HepG2 (cell line): Measurements from ENCODE around the gene CABP4. TPM values are rescaled to one million over a fixed set of nuclear protein-coding genes. Genes with fewer than 3 reads are reported as not detected.
A peak's percentile ranks its signal among the peaks of the same experiment; 100 is the strongest.

ENCODE experiments used
- FOXJ3 ChIP-seq: sonication (generic); formaldehyde crosslinking; IDR thresholded peaks from 2 replicates; pipeline ENCODE4 v1.4.0; 2020; ENCODE audit warnings: missing genetic modification reagents, mild to moderate bottlenecking, borderline replicate concordance
- KLF16 ChIP-seq, 2 experiments: sonication (generic) in 1 of 2; formaldehyde crosslinking in 1 of 2; IDR thresholded peaks; 2 replicates each; pipeline versions ENCODE4 v1.6.1 to v1.8.0; 2016 to 2023; ENCODE audit warnings: missing genetic modification reagents in 2 of 2, missing compliant biosample characterization in 1 of 2
- MLLT10 ChIP-seq: sonication (generic); formaldehyde crosslinking; IDR thresholded peaks from 2 replicates; pipeline ENCODE4 v1.4.0; 2020; ENCODE audit warnings: missing genetic modification reagents
- PRDM10 ChIP-seq: sonication (generic); formaldehyde crosslinking; IDR thresholded peaks from 2 replicates; pipeline ENCODE4 v1.4.0; 2020; ENCODE audit warnings: low read depth, missing genetic modification reagents
- RFXAP ChIP-seq: sonication (generic); formaldehyde crosslinking; IDR thresholded peaks from 2 replicates; pipeline ENCODE4 v1.4.0; 2020; ENCODE audit warnings: missing genetic modification reagents, borderline replicate concordance
- TCF7 ChIP-seq: sonication (generic); IDR thresholded peaks from 2 replicates; pipeline ENCODE4 v1.6.1; 2016; ENCODE audit warnings: antibody characterized with exemption, low read depth
- ZNF589 ChIP-seq: sonication (generic); formaldehyde crosslinking; conservative IDR thresholded peaks from 2 replicates; pipeline ENCODE4 v1.8.0; 2022; ENCODE audit warnings: mild to moderate bottlenecking, moderate library complexity, missing genetic modification reagents
- polyA plus RNA-seq, 8 experiments: library from polyadenylated mRNA; depleted of rRNA in 3 of 8; stranded (reverse) in 7 of 8; unstranded in 1 of 8; fragments of >200 nt; fragmentation: Illumina TruSeq in 4 of 8; extraction: Trizol in 4 of 8; gene quantifications; 2 replicates each; pipeline versions ENCODE4 v1.2.1 to v1.2.3, GENCODE V29; 2011 to 2016; ENCODE audit warnings: low read depth in 4 of 8, missing spikeins in 1 of 8, mixed read lengths in 1 of 8; ENCODE audit not compliant: insufficient read depth in 1 of 8
- total RNA-seq, 5 experiments: library from RNA; depleted of rRNA; stranded (reverse); fragments of >200 nt; fragmentation: Illumina TruSeq; extraction: Trizol; gene quantifications; 2 replicates each; pipeline ENCODE4 v1.2.3, GENCODE V29; 2016; ENCODE audit warnings: low read depth in 1 of 5
- TF ChIP-seq, protein P1 (sequence below): sonication (generic); formaldehyde crosslinking; IDR thresholded peaks from 2 replicates; pipeline ENCODE4 v1.5.0; 2020; ENCODE audit warnings: mild to moderate bottlenecking, missing genetic modification reagents, borderline replicate concordance
- TF ChIP-seq, protein P2 (sequence below): sonication (generic); formaldehyde crosslinking; IDR thresholded peaks from 2 replicates; pipeline ENCODE4 v1.4.0; 2020; ENCODE audit warnings: mild to moderate bottlenecking, missing genetic modification reagents

The CABP4 gene
- total and polyA plus RNA-seq, 2 of the 13 experiments (the other 11 are each of a cell fraction or from before 2014, with no cell fraction given): not detected

DNA sequence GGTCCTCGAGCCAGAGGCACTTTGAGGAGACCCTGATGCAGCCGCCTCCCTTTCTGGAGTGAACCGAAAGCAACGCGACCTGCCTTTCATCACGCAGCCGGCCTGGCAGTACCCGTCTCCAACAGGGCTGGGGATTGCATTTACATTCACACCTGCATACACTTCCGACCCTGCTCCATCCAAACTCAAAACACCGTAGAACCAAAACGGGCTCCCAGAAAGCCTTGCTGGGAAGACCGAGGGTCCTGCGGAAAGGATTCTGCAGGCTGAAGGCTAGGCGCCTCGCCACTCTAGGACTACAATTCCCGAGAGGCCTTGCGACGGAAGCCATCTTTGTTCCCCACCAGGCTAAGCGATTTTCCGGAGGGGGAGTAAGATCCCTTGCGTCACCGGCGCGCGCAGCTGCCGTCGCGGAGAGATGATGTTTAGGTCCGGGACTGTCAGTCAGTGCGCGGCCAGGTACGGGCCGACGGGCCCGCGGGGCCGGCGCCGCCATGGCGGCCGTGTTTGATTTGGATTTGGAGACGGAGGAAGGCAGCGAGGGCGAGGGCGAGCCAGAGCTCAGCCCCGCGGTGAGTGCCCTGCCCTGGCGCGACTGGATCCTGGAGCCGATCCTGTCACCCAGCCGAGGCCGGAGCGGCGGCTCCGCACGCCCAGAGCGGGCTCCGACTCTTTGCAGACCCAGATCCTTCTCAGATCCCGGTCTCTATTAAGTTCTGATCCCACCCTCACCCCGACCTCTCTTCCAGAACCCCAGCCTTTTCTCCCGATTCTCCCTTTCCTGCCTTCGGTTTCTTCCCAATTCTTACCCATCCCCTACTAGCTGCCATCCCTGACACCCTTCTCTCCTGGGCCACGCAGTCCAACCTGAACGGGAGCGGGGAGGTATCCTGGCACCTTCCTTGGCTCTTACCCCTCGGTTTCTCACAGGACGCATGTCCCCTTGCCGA is 26.8 kb upstream of the CABP4 start, which contains the start of gene RPS6KB2 (continued):
- TF ChIP-seq, protein P1, sequence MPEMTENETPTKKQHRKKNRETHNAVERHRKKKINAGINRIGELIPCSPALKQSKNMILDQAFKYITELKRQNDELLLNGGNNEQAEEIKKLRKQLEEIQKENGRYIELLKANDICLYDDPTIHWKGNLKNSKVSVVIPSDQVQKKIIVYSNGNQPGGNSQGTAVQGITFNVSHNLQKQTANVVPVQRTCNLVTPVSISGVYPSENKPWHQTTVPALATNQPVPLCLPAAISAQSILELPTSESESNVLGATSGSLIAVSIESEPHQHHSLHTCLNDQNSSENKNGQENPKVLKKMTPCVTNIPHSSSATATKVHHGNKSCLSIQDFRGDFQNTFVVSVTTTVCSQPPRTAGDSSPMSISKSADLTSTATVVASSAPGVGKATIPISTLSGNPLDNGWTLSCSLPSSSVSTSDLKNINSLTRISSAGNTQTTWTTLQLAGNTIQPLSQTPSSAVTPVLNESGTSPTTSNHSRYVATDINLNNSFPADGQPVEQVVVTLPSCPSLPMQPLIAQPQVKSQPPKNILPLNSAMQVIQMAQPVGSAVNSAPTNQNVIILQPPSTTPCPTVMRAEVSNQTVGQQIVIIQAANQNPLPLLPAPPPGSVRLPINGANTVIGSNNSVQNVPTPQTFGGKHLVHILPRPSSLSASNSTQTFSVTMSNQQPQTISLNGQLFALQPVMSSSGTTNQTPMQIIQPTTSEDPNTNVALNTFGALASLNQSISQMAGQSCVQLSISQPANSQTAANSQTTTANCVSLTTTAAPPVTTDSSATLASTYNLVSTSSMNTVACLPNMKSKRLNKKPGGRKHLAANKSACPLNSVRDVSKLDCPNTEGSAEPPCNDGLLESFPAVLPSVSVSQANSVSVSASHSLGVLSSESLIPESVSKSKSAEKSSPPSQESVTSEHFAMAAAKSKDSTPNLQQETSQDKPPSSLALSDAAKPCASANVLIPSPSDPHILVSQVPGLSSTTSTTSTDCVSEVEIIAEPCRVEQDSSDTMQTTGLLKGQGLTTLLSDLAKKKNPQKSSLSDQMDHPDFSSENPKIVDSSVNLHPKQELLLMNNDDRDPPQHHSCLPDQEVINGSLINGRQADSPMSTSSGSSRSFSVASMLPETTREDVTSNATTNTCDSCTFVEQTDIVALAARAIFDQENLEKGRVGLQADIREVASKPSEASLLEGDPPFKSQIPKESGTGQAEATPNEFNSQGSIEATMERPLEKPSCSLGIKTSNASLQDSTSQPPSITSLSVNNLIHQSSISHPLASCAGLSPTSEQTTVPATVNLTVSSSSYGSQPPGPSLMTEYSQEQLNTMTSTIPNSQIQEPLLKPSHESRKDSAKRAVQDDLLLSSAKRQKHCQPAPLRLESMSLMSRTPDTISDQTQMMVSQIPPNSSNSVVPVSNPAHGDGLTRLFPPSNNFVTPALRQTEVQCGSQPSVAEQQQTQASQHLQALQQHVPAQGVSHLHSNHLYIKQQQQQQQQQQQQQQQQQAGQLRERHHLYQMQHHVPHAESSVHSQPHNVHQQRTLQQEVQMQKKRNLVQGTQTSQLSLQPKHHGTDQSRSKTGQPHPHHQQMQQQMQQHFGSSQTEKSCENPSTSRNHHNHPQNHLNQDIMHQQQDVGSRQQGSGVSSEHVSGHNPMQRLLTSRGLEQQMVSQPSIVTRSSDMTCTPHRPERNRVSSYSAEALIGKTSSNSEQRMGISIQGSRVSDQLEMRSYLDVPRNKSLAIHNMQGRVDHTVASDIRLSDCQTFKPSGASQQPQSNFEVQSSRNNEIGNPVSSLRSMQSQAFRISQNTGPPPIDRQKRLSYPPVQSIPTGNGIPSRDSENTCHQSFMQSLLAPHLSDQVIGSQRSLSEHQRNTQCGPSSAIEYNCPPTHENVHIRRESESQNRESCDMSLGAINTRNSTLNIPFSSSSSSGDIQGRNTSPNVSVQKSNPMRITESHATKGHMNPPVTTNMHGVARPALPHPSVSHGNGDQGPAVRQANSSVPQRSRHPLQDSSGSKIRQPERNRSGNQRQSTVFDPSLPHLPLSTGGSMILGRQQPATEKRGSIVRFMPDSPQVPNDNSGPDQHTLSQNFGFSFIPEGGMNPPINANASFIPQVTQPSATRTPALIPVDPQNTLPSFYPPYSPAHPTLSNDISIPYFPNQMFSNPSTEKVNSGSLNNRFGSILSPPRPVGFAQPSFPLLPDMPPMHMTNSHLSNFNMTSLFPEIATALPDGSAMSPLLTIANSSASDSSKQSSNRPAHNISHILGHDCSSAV (CRISPR knock-in tag): 0 out of 2 replicates have a peak, but pooled peaks have one; percentile 27
- peak; percentile 75; the same call in 1 of the 2 replicates for TF ChIP-seq FOXJ3
- TF ChIP-seq, protein P2, sequence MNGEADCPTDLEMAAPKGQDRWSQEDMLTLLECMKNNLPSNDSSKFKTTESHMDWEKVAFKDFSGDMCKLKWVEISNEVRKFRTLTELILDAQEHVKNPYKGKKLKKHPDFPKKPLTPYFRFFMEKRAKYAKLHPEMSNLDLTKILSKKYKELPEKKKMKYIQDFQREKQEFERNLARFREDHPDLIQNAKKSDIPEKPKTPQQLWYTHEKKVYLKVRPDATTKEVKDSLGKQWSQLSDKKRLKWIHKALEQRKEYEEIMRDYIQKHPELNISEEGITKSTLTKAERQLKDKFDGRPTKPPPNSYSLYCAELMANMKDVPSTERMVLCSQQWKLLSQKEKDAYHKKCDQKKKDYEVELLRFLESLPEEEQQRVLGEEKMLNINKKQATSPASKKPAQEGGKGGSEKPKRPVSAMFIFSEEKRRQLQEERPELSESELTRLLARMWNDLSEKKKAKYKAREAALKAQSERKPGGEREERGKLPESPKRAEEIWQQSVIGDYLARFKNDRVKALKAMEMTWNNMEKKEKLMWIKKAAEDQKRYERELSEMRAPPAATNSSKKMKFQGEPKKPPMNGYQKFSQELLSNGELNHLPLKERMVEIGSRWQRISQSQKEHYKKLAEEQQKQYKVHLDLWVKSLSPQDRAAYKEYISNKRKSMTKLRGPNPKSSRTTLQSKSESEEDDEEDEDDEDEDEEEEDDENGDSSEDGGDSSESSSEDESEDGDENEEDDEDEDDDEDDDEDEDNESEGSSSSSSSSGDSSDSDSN (CRISPR knock-in tag): peak; percentile 32; the same call in 1 of the 2 replicates
- TF ChIP-seq MLLT10 (CRISPR knock-in tag): no peak
- TF ChIP-seq PRDM10 (CRISPR knock-in tag): peak; percentile 72; the same call in 1 of the 2 replicates
- no peak for TF ChIP-seq ZNF589 (CRISPR knock-in tag)
- peak in 1 of 2 experiments; percentile 68; a peak in 2 of 4 replicates for TF ChIP-seq KLF16 (CRISPR knock-in tag; IDR thresholded peaks at IDR 0.05)
- TF ChIP-seq RFXAP (CRISPR knock-in tag): peak; percentile 94
- TF ChIP-seq TCF7: no peak
